Loucy (cell line): ENCODE results near the gene SGCA.

ENCODE experiments used
- CTCF ChIP-seq: fragments of 200-600 bp; sonication (generic); conservative IDR thresholded peaks from 2 replicates; pipeline ENCODE4 v1.5.1; 2014; ENCODE audit warnings: mild to moderate bottlenecking, antibody characterized with exemption, low read length
- EZH2phosphoT487 ChIP-seq: fragments of 200-600 bp; IDR thresholded peaks from 2 replicates; pipeline ENCODE4 v1.6.1; 2018; ENCODE audit warnings: antibody characterized with exemption, mild to moderate bottlenecking, moderate library complexity, borderline replicate concordance

- no peak for TF ChIP-seq CTCF
- no peak for TF ChIP-seq EZH2phosphoT487
Observed at GRCh38 chr17:50180111-50180510, 14.3 kb downstream of the SGCA start.
